Testis (tissue), 2 donors: ENCODE data around the gene CHDH.

Experiments used
- CTCF ChIP-seq, 3 experiments: fragments of 450-650 bp in 2 of 3; fragments of 200-600 bp in 1 of 3; sonication (generic) in 1 of 3; IDR thresholded peaks; one replicate each; pipeline ENCODE4 v1.5.1; 2016 to 2019; ENCODE audit warnings: antibody characterized with exemption in 3 of 3, mild to moderate bottlenecking in 2 of 3, moderate library complexity in 1 of 3
- POLR2A ChIP-seq: fragments of 450-650 bp; IDR thresholded peaks from one replicate; pipeline ENCODE4 v1.6.1; 2017; ENCODE audit warnings: antibody characterized with exemption, mild to moderate bottlenecking, moderate library complexity

DNA sequence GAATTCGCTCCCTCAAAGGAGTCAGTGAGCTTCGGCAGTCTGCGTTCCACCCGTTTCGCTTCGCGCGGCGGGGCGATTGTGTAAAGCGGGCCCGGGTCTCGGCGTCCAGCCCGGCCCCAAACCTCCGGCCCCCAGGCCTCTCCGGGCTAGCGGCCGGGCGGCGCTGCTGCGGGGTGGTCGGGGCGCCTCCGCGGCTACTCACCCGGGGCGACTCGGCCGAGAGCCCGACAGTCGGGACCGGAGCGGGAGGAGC, 412 bp downstream of the CHDH start:
- no peak for TF ChIP-seq POLR2A
- TF ChIP-seq CTCF (IDR thresholded peaks at IDR 0.05) = no peak
